A549 (cell line): ENCODE measurements around the gene TRAFD1.

Source experiments
- CHD2 ChIP-seq: fragments of 150-350 bp; IDR thresholded peaks from 2 replicates; pipeline ENCODE4 v1.6.1; 2014; ENCODE audit warnings: low read length; ENCODE audit not compliant: partially characterized antibody
- JUN ChIP-seq, 2 experiments: fragments of >200 bp; sonication (Bioruptor Twin); formaldehyde crosslinking; IDR thresholded peaks; 2 replicates in 1 of 2; 3 replicates in 1 of 2; pipeline ENCODE4 v1.6.1; 2016 to 2017
- MAZ ChIP-seq: fragments of 150-350 bp; IDR thresholded peaks from 2 replicates; pipeline ENCODE4 v1.6.1; 2014; ENCODE audit warnings: antibody characterized with exemption, low read depth, low read length, borderline replicate concordance
- MYC ChIP-seq: IDR thresholded peaks from 2 replicates; pipeline ENCODE4 v1.6.1; 2012; ENCODE audit warnings: mild to moderate bottlenecking, inconsistent platforms, low read length, improper control_type of control experiment, borderline replicate concordance
- POLR2A ChIP-seq: IDR thresholded peaks from 2 replicates; pipeline ENCODE4 v1.6.1; 2012; ENCODE audit warnings: mild to moderate bottlenecking, low read length
- RNF2 ChIP-seq: fragments of 200-600 bp; sonication (generic); IDR thresholded peaks from 2 replicates; pipeline ENCODE4 v1.6.1; 2016; ENCODE audit warnings: low read depth, mild to moderate bottlenecking, antibody characterized with exemption, moderate library complexity, borderline replicate concordance
- TP53 ChIP-seq: fragments of 250-450 bp; sonication (Bioruptor Pico); IDR thresholded peaks from 2 replicates; pipeline ENCODE4 v1.5.0; 2021; ENCODE audit warnings: mild to moderate bottlenecking, moderate library complexity
- TF ChIP-seq, protein P1 (sequence below): fragments of >200 bp; sonication (Bioruptor Twin); formaldehyde crosslinking; IDR thresholded peaks from 3 replicates; pipeline ENCODE4 v1.5.1; 2016

GRCh38 chr12:112133418-112133817, 8.1 kb downstream of the TRAFD1 start:
- TF ChIP-seq JUN (IDR thresholded peaks at IDR 0.05) (no peak), RNF2 (no peak), POLR2A (no peak), MYC (no peak), MAZ (no peak), TP53 (CRISPR knock-in tag) (no peak), CHD2 (no peak)
- TF ChIP-seq, protein P1, sequence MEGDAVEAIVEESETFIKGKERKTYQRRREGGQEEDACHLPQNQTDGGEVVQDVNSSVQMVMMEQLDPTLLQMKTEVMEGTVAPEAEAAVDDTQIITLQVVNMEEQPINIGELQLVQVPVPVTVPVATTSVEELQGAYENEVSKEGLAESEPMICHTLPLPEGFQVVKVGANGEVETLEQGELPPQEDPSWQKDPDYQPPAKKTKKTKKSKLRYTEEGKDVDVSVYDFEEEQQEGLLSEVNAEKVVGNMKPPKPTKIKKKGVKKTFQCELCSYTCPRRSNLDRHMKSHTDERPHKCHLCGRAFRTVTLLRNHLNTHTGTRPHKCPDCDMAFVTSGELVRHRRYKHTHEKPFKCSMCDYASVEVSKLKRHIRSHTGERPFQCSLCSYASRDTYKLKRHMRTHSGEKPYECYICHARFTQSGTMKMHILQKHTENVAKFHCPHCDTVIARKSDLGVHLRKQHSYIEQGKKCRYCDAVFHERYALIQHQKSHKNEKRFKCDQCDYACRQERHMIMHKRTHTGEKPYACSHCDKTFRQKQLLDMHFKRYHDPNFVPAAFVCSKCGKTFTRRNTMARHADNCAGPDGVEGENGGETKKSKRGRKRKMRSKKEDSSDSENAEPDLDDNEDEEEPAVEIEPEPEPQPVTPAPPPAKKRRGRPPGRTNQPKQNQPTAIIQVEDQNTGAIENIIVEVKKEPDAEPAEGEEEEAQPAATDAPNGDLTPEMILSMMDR: no peak
